ENCODE data around the gene HEATR1. TPM values are rescaled to one million over a fixed set of nuclear protein-coding genes. Genes with fewer than 3 reads are reported as not detected.

The HEATR1 gene
- total RNA-seq, 2 donors from 2014 or later, result 51.8 to 65.4 TPM

DNA sequence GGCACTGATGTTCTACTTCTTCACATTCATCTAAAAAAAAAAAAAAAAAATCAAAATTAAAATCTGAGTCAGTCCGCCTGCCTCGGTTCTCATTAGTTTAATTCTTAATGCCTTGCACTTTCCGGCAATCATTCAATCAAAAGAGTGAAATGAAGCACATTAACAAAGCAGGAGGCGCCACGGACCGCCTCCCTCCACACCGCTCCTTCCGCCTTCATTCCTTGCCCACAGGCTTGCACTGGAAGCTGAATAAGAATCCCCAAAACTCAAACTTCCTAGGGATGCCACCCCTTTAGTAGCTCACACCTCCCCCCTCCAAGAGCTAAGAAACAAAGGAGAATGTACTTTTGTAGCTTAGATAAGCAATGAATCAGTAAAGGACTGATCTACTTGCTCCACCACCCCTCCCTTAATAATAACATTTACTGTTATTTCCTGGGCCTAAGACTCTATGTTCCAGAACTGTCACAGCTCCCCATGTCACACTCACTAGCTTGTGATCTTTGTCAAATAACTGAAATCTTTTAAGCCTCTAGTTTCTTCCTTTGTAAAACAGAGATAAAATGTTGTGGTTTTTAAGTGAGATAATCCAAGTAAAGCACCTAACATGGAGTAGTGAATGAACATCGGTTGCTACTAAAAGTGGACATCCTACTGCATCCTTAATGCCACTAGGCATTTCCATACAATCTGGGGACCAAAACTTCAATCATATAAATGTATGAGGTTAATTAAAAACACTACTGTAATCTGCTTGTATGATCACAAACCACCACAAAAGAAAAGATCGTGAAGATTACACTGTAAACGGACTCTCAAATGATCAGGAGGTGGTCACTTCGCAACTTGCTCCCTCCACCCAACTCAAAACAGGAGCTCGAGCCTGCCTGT, 53.1 kb downstream of the HEATR1 start:
- Mint-ChIP-seq H3K4me3 (no peak overlapping the region), H3K9me3 (no peaks in the 10 kb centered on the region), H3K36me3 (ENCODE audit: low read depth) (peaks cover 78% of the 10 kb centered on the region), H3K4me1 (peaks cover 1% of the 10 kb centered on the region), H3K27me3 (ENCODE audit: insufficient read depth) (no peaks in the 10 kb centered on the region), H3K27ac (peak overlapping the region; percentile 5)
- H3K9ac ChIP-seq (ENCODE audit: extremely low read depth, low read length, poor library complexity, severe bottlenecking), result no peak overlapping the region
- no peak for DNase-seq
- H3K9me3 ChIP-seq (ENCODE audit: control insufficient read depth, low read length), result no peaks in the 10 kb centered on the region
- no peaks in the 10 kb centered on the region for H3K4me1 ChIP-seq (ENCODE audit: control insufficient read depth, insufficient read depth, low read length)
- WGBS, 2 experiments (ENCODE audit: insufficient coverage in 1 of 2, insufficient read length in 1 of 2), result 80 to 91% methylated on average over 1 to 13 of the region's 13 CpGs
- no peak overlapping the region for H3K4me3 ChIP-seq (ENCODE audit: low read length)
- H3K36me3 ChIP-seq (ENCODE audit: control insufficient read depth, insufficient read depth, low read length), result peaks cover 85% of the 10 kb centered on the region
- H3K27ac ChIP-seq (ENCODE audit: low read depth, low read length), result no peak overlapping the region
- no peaks in the 10 kb centered on the region for H3K27me3 ChIP-seq (ENCODE audit: control insufficient read depth, insufficient read depth, low read length, poor library complexity, severe bottlenecking)
- TF ChIP-seq, protein P1, sequence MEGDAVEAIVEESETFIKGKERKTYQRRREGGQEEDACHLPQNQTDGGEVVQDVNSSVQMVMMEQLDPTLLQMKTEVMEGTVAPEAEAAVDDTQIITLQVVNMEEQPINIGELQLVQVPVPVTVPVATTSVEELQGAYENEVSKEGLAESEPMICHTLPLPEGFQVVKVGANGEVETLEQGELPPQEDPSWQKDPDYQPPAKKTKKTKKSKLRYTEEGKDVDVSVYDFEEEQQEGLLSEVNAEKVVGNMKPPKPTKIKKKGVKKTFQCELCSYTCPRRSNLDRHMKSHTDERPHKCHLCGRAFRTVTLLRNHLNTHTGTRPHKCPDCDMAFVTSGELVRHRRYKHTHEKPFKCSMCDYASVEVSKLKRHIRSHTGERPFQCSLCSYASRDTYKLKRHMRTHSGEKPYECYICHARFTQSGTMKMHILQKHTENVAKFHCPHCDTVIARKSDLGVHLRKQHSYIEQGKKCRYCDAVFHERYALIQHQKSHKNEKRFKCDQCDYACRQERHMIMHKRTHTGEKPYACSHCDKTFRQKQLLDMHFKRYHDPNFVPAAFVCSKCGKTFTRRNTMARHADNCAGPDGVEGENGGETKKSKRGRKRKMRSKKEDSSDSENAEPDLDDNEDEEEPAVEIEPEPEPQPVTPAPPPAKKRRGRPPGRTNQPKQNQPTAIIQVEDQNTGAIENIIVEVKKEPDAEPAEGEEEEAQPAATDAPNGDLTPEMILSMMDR (conservative IDR thresholded peaks at IDR 0.05), result no peak

- H3K4me1 Mint-ChIP-seq, result peaks cover 1% of the 10 kb centered on the region
- Histone ChIP-seq H3K4me3 (ENCODE audit: low read length) (no peak overlapping the region), H3K9me3 (ENCODE audit: control insufficient read depth, low read length) (no peaks in the 10 kb centered on the region), H3K36me3 (ENCODE audit: control insufficient read depth, insufficient read depth, low read length) (peaks cover 75% of the 10 kb centered on the region), H3K27ac (ENCODE audit: low read depth, low read length) (no peak overlapping the region), H3K9ac (ENCODE audit: extremely low read depth, low read length, poor library complexity, severe bottlenecking) (no peak overlapping the region), H3K27me3 (ENCODE audit: control insufficient read depth, insufficient read depth, low read length, poor library complexity, severe bottlenecking) (no peaks in the 10 kb centered on the region), H3K4me1 (ENCODE audit: control insufficient read depth, insufficient read depth, low read length) (no peaks in the 10 kb centered on the region)
- DNase-seq, result no peak
- peaks cover 70% of the 10 kb centered on the region for H3K36me3 Mint-ChIP-seq (ENCODE audit: low read depth)
- no peaks in the 10 kb centered on the region for H3K9me3 Mint-ChIP-seq
- H3K27ac Mint-ChIP-seq, result no peak overlapping the region
- WGBS, 2 experiments (ENCODE audit: insufficient coverage in 1 of 2, insufficient read length in 1 of 2), result 89 to 91% methylated on average over 4 to 6 of the region's 6 CpGs
- TF ChIP-seq, protein P1 (conservative IDR thresholded peaks at IDR 0.05), result no peak
- no peak overlapping the region for H3K4me3 Mint-ChIP-seq
- no peaks in the 10 kb centered on the region for H3K27me3 Mint-ChIP-seq (ENCODE audit: insufficient read depth)
Measured at GRCh38 chr1:236548452-236548851, 55.9 kb downstream of the HEATR1 start.

DNA sequence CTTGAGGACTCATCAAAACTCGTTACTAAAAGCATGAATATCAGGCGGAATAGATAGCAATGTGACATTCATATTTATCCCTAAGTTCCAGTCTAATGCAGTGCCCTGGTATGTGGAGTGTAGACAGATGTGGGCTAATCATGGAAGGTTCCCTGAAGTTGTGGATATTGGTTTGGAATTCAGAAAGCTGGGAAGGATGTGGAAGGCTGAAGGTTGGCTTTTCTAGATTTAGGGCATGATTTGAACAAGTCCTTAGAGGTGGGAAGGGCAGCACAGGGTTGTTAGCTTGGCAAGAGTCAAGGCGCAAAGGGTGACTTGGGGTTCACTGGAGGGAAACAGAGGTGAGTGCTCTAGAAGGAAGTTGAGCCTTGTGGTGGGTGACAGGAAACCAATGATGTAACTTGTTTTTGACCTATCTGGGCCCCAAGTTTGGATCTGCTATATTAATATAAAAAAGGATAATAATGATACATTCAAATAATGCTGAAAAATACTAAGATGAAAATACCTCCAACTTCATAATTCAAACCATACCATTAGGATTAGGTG, 58.6 kb downstream of the HEATR1 start:
- WGBS, 2 experiments (ENCODE audit: insufficient coverage in 1 of 2, insufficient read length in 1 of 2), result 80 to 81% methylated on average over 3 of the region's 3 CpGs

More for the DNA sequence above, 58.6 kb downstream of the HEATR1 start:
- Mint-ChIP-seq H3K36me3 (ENCODE audit: low read depth) (peaks cover 56% of the 10 kb centered on the region), H3K27me3 (ENCODE audit: insufficient read depth) (no peaks in the 10 kb centered on the region), H3K9me3 (no peaks in the 10 kb centered on the region), H3K27ac (peak overlapping the region; percentile 36), H3K4me1 (no peaks in the 10 kb centered on the region), H3K4me3 (no peak overlapping the region)
- no peaks in the 10 kb centered on the region for H3K4me1 ChIP-seq (ENCODE audit: control insufficient read depth, insufficient read depth, low read length)
- H3K27ac ChIP-seq (ENCODE audit: low read depth, low read length), result no peak overlapping the region
- H3K36me3 ChIP-seq (ENCODE audit: control insufficient read depth, insufficient read depth, low read length), result peaks cover 47% of the 10 kb centered on the region
- TF ChIP-seq, protein P1 (conservative IDR thresholded peaks at IDR 0.05), result no peak
- no peak overlapping the region for H3K9ac ChIP-seq (ENCODE audit: extremely low read depth, low read length, poor library complexity, severe bottlenecking)
- no peaks in the 10 kb centered on the region for H3K9me3 ChIP-seq (ENCODE audit: control insufficient read depth, low read length)
- H3K27me3 ChIP-seq (ENCODE audit: control insufficient read depth, insufficient read depth, low read length, poor library complexity, severe bottlenecking), result no peaks in the 10 kb centered on the region
- no peak overlapping the region for H3K4me3 ChIP-seq (ENCODE audit: low read length)
- no peak for DNase-seq
